Sigmoid colon (tissue), 7 donors: ENCODE results near the gene CACNG7. TPM values are rescaled to one million over a fixed set of nuclear protein-coding genes. Genes with fewer than 3 reads are reported as not detected.

Source experiments
- DNase-seq: peaks from one replicate; pipeline ENCODE4 v3.0.0-alpha.2; 2019
- H3K27ac ChIP-seq, 4 donors: fragments of 200-600 bp; sonication (generic); one replicate each; pipeline ENCODE4 v1.5.1; 2016 to 2019; ENCODE audit warnings: mild to moderate bottlenecking in 1 of 4
- H3K27me3 ChIP-seq, 3 donors: fragments of 200-600 bp; sonication (generic); one replicate each; pipeline ENCODE4 v1.5.1; 2019; ENCODE audit warnings: mild to moderate bottlenecking in 1 of 3
- H3K36me3 ChIP-seq, 4 donors: fragments of 200-600 bp; sonication (generic); one replicate each; pipeline ENCODE4 v1.5.1; 2016 to 2019
- H3K4me1 ChIP-seq, 4 donors: fragments of 200-600 bp; sonication (generic); one replicate each; pipeline ENCODE4 v1.5.1; 2017 to 2019
- H3K4me3 ChIP-seq, 4 donors: fragments of 200-600 bp; sonication (generic); one replicate each; pipeline ENCODE4 v1.5.1; 2017 to 2019; ENCODE audit warnings: mild to moderate bottlenecking in 2 of 4, moderate library complexity in 1 of 4
- H3K9me3 ChIP-seq, 4 donors: fragments of 200-600 bp in 3 of 4; sonication (generic) in 3 of 4; one replicate each; pipeline versions ENCODE4 v1.5.1 to v1.6.1; 2013 to 2019
- EP300 ChIP-seq, 4 donors: sonication (generic); formaldehyde crosslinking; IDR thresholded peaks; one replicate each; pipeline ENCODE4 v1.6.1; 2017; ENCODE audit warnings: antibody characterized with exemption in 4 of 4
- POLR2A ChIP-seq, 2 donors: fragments of 450-650 bp; IDR thresholded peaks; one replicate each; pipeline ENCODE4 v1.6.1; 2016; ENCODE audit warnings: antibody characterized with exemption in 2 of 2, mild to moderate bottlenecking in 2 of 2, moderate library complexity in 2 of 2
- POLR2AphosphoS5 ChIP-seq, 4 donors: sonication (generic); formaldehyde crosslinking; IDR thresholded peaks; one replicate each; pipeline ENCODE4 v1.6.1; 2017; ENCODE audit warnings: antibody characterized with exemption in 4 of 4
- WGBS, 2 donors: extraction: QIAGEN DNeasy Blood & Tissue Kit; methylation state at CpG; one replicate each; pipeline ENCODE4 v1.1.7; 2013; 5-methylcytosine and 5-hydroxymethylcytosine counted together
- intact Hi-C: fragments of 100-400 bp; cut with DNase I; formaldehyde crosslinking; loops from one replicate; pipeline ENCODE4 v1.15.1; 2023
- polyA plus RNA-seq, 3 donors: library from polyadenylated mRNA; stranded (reverse); fragments of 200-250 nt; gene quantifications; one replicate each; pipeline ENCODE4 v1.2.3, GENCODE V29; 2013
- total RNA-seq, 4 donors: library from RNA; depleted of rRNA; stranded (reverse); fragments of >200 nt; gene quantifications; one replicate each; pipeline ENCODE4 v1.1.0, GENCODE V29; 2016
- TF ChIP-seq, protein P1 (sequence below), 4 experiments: fragments of 450-650 bp in 3 of 4; fragments of 200-600 bp in 1 of 4; IDR thresholded peaks; one replicate each; pipeline ENCODE4 v1.5.1; 2016 to 2019; ENCODE audit warnings: antibody characterized with exemption in 4 of 4, mild to moderate bottlenecking in 3 of 4, moderate library complexity in 2 of 4
- donor health status: healthy with polysubstance abuse.
- donor health status: Bipolar disorder and iron deficiency.
- donor health status: healthy.

Gene CACNG7
- total and polyA plus RNA-seq, 7 donors: 0.20 TPM; not detected in 6

DNA sequence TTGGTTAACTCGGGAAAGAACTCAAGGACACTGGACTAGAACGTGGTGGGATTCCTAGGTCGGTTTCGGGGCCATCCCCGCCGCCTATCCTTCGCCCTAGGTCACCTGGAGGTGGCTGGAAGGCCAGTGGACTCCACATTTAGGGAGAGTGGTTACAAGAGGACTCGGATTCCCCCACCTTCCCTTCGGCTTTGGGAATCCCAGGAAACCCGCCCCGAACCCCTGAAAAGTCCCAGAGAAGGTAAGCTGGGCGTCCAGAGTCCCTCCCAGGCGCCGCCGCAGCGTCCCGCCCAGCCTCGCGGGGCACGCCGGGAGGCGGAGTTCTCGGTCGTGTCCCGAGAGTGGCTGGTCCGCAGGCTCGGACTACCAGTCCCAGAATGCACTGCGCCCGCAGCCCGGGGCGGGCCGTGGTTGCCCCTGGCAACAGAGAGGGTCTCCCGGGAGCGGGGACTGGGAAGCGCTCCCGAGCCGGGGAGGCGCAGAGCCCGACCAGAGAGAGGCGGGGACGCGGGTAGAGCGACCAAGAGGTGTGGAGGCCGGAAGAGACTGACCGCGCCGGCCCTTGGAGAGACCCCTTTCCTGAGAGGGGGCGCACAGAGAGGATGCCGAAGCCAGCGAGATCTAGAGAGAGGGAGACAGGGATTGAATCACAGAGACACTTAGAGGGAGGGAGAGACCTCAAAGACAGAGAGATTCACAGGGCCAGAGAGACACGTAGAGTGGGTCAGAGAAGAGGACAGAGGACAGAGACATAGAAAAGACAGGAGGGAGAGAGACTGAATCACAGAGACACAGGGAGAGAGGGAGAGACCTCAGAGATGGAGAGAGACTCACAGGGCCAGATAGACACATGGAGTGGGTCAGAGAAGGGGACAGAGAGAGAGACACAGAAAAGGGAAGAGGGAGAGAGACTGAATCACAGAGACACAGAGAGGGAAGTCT, 29.7 kb upstream of the CACNG7 start:
- H3K4me1 ChIP-seq: peaks cover 0 to 62% (median 53%) of the 10 kb centered on the region in 4 donors
- no peak overlapping the region for H3K27ac ChIP-seq
- intact Hi-C loops: loop anchor here (5.0 kb wide), 1 partner anchor 98 kb away; no protein-coding TSS in a partner anchor
- TF ChIP-seq EP300 (IDR thresholded peaks at IDR 0.05) (no peak), POLR2AphosphoS5 (IDR thresholded peaks at IDR 0.05) (peak in 2 of 4 donors; percentile 37 to 79)
- H3K36me3 ChIP-seq: peaks cover 2 to 17% (median 7%) of the 10 kb centered on the region in 4 donors
- H3K9me3 ChIP-seq: no peaks in the 10 kb centered on the region
- H3K27me3 ChIP-seq: peaks cover 26 to 50% (median 34%) of the 10 kb centered on the region in 3 donors
- H3K4me3 ChIP-seq: peak overlapping the region; percentile 23 to 47 (median 44)
- DNase-seq: peak; percentile 96
- WGBS, 2 donors: 1% methylated on average over 51 of the region's 51 CpGs

DNA sequence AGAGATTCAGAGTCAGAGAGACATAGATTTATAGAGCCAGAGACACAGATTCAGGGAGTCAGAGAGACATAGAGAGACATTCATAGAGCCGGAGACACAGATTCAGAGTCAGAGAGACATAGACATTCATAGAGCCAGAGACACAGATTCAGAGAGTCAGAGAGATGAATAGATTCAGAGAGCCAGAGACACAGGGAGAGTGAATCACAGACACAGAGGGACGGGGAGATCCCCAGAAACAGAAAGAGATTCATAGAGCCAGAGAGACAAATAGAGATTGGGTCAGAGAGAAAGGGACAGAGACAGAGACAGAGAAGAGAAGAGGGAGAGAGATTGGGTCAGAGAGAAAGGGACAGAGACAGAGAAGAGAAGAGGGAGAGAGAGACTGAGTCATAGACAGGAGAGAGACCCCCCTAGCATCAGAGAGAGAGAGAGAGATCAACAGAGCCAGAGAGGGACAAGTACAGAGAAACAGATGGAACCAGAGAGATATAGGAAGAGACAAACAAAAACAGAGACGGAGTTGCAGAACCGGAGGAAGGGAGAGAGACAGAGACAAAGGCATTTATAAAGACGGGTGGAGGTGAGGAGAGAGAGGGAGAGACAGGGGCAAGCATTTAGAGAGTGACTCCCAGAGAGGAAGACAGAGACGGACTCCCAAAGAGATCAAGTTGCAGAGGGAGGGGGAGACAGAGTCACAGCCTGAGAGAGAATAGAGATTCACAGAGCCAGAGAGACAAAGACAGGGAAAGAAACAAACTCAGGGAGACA, 28.2 kb upstream of the CACNG7 start:
- no peak overlapping the region for H3K4me3 ChIP-seq
- H3K4me1 ChIP-seq: peaks cover 0 to 48% (median 38%) of the 10 kb centered on the region in 4 donors
- H3K27me3 ChIP-seq: peaks cover 26 to 65% (median 34%) of the 10 kb centered on the region in 3 donors
- no peaks in the 10 kb centered on the region for H3K9me3 ChIP-seq
- TF ChIP-seq, protein P1, sequence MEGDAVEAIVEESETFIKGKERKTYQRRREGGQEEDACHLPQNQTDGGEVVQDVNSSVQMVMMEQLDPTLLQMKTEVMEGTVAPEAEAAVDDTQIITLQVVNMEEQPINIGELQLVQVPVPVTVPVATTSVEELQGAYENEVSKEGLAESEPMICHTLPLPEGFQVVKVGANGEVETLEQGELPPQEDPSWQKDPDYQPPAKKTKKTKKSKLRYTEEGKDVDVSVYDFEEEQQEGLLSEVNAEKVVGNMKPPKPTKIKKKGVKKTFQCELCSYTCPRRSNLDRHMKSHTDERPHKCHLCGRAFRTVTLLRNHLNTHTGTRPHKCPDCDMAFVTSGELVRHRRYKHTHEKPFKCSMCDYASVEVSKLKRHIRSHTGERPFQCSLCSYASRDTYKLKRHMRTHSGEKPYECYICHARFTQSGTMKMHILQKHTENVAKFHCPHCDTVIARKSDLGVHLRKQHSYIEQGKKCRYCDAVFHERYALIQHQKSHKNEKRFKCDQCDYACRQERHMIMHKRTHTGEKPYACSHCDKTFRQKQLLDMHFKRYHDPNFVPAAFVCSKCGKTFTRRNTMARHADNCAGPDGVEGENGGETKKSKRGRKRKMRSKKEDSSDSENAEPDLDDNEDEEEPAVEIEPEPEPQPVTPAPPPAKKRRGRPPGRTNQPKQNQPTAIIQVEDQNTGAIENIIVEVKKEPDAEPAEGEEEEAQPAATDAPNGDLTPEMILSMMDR (IDR thresholded peaks at IDR 0.05): no peak
- TF ChIP-seq EP300 (IDR thresholded peaks at IDR 0.05): no peak
- TF ChIP-seq POLR2A (IDR thresholded peaks at IDR 0.05): no peak
- TF ChIP-seq POLR2AphosphoS5 (IDR thresholded peaks at IDR 0.05): no peak
- DNase-seq: no peak
- WGBS, 2 donors: 22 to 37% methylated on average over 6 of the region's 6 CpGs
- intact Hi-C loops: loop anchor here (5.0 kb wide), 1 partner anchor 96 kb away; no protein-coding TSS in a partner anchor
- no peak overlapping the region for H3K27ac ChIP-seq
- H3K36me3 ChIP-seq: peaks cover 0 to 2% (median 0%) of the 10 kb centered on the region in 4 donors

DNA sequence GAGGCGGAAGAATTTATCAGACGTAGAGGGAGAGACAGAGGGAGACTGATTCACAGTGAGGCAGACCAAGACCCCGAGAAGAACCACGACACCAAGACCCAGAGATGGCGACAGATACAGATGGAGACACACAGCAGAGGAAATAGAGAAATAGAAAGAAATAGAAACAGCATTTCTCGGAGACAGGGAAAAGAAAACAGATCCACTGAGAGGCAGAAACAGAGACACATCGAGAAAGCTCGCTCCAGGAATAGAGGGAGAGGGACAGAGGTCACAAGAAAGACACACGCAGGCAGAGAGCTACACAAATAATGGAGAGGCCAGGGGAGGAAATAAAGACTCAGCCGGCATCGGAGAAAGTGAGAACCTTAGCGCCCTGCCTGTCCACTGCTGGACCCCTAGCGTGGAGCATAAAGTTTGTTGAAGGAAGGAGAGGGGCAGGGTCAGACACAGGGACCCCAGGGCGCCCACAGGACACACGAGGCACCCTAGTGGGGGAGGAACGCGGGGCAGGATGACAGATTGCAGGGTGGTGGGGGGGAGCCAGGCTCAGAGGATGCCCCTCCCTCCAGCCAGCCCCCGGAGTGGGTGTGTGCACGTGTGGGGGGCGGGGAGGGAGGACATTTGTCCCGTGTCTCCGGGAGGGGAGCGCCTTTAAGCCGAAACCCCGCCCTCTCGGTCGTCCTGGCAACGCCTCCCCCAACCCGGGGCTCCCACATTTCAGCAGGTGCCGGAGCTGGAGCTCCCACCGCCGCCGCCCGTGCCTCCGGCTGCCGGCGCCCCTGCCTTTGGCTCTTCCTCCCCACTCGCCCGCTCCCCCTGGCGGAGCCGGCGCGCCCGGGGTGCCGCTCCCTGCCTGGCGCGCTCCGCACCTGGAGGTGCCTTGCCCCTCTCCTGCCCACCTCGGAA, 27.3 kb upstream of the CACNG7 start, which contains the start of gene PRKCG:
Gene PRKCG, plus strand, starts transcription at position 716 of the 909 bp plus-strand sequence. CDS start 298 bp downstream, outside the sequence.
- Histone ChIP-seq H3K27me3 (peaks cover 26 to 68% (median 34%) of the 10 kb centered on the region in 3 donors), H3K27ac (no peak within 1 kb of the TSS), H3K36me3 (no peaks in the 10 kb centered on the region), H3K4me1 (peaks cover 0 to 40% (median 34%) of the 10 kb centered on the region in 4 donors), H3K4me3 (peak within 1 kb of the TSS in 3 of 4 donors; percentile 16 to 36 (median 33)), H3K9me3 (no peaks in the 10 kb centered on the region)
- no peak for DNase-seq
- intact Hi-C loops: loop anchor here (5.0 kb wide), 1 partner anchor 96 kb away; no protein-coding TSS in a partner anchor
- WGBS, 2 donors: 2% methylated on average over 49 of the region's 49 CpGs
- TF ChIP-seq, protein P1 (IDR thresholded peaks at IDR 0.05): peak in 3 of 4 experiments; percentile 25 to 52 (median 49)
- TF ChIP-seq POLR2AphosphoS5 (IDR thresholded peaks at IDR 0.05) (no peak), POLR2A (IDR thresholded peaks at IDR 0.05) (no peak), EP300 (IDR thresholded peaks at IDR 0.05) (no peak)

DNA sequence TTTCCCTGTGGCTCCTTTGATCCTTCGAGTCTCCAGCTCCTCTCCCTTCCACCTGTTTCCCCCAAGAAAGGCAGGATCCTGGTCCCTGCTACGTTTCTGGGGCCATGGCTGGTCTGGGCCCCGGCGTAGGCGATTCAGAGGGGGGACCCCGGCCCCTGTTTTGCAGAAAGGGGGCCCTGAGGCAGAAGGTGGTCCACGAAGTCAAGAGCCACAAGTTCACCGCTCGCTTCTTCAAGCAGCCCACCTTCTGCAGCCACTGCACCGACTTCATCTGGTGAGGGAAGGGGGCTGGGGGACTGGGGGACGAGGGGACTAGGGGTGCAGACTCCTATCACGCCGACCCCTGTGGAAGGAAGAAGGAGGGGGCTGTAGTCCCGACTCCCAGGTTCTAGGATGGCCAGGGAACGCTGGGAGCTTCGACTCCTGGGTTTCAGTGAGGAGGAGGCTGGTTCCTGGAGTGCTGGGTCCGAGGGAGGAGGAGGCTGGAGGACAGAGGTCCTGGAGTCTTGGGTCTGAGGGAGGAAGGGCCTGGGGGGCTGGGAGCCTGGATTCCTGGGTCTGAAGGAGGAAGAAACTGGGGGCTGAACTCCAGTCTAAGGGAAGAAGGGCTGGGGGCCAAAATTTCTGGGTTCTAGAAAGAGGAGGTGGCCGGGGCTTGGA, 26.6 kb upstream of the CACNG7 start:
- H3K4me1 ChIP-seq: peaks cover 0 to 33% (median 27%) of the 10 kb centered on the region in 4 donors
- TF ChIP-seq EP300 (IDR thresholded peaks at IDR 0.05): no peak
- TF ChIP-seq, protein P1 (IDR thresholded peaks at IDR 0.05): peak in 2 of 4 experiments; percentile 4 to 33
- DNase-seq: no peak
- peak overlapping the region in 3 of 4 donors; percentile 16 to 36 (median 33) for H3K4me3 ChIP-seq
- 5 to 6% methylated on average over 18 of the region's 18 CpGs for WGBS, 2 donors
- H3K9me3 ChIP-seq: no peaks in the 10 kb centered on the region
- no peaks in the 10 kb centered on the region for H3K36me3 ChIP-seq
- intact Hi-C loops: loop anchor here (5.0 kb wide), 1 partner anchor 95 kb away; no protein-coding TSS in a partner anchor
- H3K27me3 ChIP-seq: peaks cover 26 to 68% (median 34%) of the 10 kb centered on the region in 3 donors
- no peak overlapping the region for H3K27ac ChIP-seq
